Embryonic facial prominence (tissue), 1 donor: ENCODE data around the gene ARHGAP5.
A peak's percentile ranks its signal among the peaks of the same experiment; 100 is the strongest.

ENCODE experiments used
- DNase-seq: peaks from one replicate; pipeline ENCODE4 v3.0.0-alpha.2; 2016; ENCODE audit errors: extremely low spot score

The ARHGAP5 gene

GRCh38 chr14:32171469-32171868 lies 94.4 kb downstream of the ARHGAP5 start:
- no peak for DNase-seq

DNA sequence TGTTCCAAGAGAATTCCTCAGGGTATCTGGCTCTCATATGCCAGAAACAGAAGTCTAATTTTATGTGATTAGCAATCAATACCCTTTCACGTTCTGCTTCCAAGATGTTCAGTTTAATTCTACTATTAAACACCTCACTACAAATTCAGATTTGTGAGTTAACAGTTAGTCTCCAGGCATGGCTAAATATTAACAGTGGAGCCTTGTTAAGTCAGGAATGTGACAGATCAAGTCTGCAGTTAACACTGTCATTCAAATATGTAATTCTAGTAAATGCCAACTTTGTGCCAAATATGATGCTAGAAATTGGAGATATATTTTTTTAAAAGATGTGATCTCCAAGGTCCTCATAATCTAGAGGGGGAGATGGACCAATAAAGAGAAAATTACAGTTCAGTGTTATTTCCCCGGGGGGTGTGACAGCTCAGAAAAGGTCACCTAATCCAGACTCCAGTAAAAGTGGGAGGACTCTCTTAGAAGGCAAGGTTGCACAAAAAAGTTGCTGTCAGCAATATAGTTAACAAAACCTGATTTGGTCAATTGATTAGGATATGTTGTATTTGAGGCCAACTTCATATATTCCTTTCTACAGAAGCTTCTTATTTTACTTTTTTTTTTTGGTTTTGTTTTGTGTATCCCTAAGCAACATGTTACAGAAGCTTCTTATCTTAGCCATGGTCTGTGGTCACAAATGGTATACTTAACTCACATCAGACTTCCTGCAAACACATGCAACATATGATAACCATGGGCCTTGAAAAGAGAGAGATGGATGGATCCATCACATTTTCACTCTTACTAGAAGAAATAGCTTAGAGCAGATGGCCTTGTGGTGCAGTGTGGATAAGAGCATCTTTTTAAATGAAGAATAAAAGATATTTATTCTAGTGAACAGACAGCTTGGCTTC lies 106.3 kb downstream of the ARHGAP5 start:
- no peak for DNase-seq

DNA sequence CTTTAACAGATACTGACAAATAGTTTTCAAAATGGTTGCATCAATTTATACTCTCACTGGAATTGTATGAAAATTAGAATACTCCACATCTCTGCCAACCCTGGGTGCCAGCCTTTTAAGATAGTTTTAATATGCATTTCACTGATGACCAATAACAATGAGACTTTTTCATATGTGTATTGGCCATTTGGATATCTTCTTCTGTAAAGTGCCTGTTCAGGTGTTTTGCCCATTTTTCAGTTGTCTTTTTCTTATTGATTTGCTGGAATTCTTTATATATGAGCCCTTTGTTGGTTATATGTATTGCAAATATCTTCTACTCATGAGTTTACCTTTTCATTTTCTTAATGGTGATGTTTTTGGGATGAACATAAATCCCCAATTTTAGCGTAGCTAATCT lies 108.0 kb downstream of the ARHGAP5 start:
- no peak for DNase-seq

DNA sequence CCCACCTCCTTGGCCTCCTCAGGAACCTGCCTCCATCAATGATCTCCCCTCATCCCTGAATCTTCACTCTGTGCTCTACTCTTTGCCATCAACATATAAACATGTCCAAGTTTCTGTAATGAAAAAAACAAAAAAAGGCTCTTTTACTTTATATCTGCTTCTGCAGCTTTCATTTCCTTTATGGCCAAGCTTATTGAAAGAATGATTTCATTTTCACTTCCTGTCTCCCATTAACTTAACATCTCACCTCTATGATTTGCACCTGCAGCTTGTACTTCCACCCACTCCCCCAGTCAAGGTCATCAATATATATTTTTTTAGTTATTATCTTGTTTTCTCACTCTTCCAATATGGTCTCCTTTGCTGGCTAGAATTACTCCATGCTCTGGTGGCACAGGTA lies 109.1 kb downstream of the ARHGAP5 start:
- DNase-seq = no peak

- DNase-seq = no peak
These were observed 112.7 kb downstream of the ARHGAP5 start for GRCh38 chr14:32189811-32190210.

GRCh38 chr14:32190673-32191072 lies 113.6 kb downstream of the ARHGAP5 start:
- DNase-seq = no peak

- DNase-seq = no peak
These were observed 115.7 kb downstream of the ARHGAP5 start for GRCh38 chr14:32192712-32193373.

DNA sequence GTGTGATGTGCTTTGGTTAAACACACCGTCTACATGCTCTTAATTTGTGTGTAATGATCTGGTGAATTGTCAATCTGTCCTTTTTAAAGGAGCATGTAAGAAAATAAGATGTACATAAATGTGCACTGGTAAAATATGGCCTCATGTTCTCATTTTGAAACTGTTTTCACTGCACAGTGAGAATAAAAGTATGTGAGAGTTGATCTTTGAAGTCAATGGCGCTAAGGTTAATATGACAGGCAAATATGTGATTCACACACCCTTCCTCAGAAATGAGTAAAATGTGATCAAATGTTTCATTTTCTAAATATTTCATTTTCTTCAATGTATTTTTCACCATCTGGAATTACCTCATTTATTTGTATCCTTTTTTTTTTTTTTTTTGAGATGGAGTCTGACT lies 116.4 kb downstream of the ARHGAP5 start:
- DNase-seq = no peak

- no peak for DNase-seq
These were observed 118.5 kb downstream of the ARHGAP5 start for GRCh38 chr14:32195636-32196035.

GRCh38 chr14:32197919-32198318 lies 120.8 kb downstream of the ARHGAP5 start:
- no peak for DNase-seq

DNA sequence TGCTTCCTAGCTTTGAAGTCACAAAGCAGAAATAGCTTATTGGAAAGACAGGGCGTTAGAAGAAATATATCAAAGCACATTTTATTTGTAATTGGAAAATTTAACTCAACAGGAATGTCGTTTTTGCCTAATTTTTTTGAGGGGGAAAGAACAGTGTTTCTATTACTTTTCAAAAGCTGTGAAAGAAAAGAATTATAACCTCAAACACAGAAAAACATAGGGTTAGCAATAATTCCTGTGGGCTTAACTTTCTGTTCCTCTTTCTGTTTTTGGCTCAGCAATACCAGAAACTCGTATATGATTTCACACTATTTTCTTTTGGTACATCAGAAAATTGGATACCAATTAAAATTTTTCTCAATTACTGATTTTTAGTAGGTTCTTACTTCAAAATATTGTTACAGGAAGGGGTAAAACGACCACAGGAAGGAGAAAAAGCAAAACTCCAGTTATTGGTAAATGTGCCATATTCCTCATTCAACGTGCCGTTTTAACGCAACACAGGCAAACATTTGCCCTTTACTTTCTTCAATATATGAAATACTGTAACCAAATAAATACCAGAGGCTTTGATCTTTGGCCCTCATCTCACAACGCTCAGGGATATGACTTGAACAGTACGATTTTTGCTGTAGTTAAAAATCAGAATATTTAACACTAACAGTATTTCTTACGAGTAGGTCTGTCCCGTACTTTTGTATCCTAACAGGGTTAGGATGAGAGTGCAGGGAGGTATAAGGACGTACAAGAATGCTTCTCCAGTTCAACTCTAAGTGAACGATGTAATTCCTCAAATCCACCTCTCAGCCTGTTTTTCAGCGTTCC lies 123.5 kb downstream of the ARHGAP5 start:
- DNase-seq = no peak

- DNase-seq = peak; percentile 64
These were observed 124.2 kb downstream of the ARHGAP5 start for GRCh38 chr14:32201193-32201815.

- DNase-seq = peak; percentile 49
These were observed 124.8 kb downstream of the ARHGAP5 start, which contains the start of gene RNU6-7 for GRCh38 chr14:32201816-32202490. Gene RNU6-7, plus strand, starts transcription at chr14:32202045.

DNA sequence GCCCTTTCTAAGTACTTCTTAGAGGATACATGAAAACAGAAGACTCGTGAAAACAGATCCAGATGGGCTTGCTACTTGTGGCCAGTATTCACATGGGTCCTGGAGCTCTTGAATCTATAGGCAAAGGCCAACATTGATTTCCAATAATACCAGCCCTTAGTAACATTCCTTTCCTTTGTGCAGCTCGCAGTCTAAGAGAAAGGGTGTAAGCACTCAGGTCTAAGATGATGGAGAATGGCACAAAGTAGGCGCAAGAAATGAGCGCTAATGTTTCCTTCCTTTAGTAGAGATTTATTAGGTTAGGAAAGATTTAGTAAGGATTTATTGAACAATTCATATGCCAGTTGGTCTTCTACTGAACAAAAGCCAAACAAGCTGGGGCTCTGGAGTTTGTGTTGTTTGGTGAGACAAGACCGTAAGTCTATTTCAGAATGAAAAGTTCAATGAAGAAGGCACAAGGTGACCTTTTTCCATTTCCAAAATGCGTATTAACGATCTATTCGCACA lies 125.4 kb downstream of the ARHGAP5 start:
- no peak for DNase-seq

DNA sequence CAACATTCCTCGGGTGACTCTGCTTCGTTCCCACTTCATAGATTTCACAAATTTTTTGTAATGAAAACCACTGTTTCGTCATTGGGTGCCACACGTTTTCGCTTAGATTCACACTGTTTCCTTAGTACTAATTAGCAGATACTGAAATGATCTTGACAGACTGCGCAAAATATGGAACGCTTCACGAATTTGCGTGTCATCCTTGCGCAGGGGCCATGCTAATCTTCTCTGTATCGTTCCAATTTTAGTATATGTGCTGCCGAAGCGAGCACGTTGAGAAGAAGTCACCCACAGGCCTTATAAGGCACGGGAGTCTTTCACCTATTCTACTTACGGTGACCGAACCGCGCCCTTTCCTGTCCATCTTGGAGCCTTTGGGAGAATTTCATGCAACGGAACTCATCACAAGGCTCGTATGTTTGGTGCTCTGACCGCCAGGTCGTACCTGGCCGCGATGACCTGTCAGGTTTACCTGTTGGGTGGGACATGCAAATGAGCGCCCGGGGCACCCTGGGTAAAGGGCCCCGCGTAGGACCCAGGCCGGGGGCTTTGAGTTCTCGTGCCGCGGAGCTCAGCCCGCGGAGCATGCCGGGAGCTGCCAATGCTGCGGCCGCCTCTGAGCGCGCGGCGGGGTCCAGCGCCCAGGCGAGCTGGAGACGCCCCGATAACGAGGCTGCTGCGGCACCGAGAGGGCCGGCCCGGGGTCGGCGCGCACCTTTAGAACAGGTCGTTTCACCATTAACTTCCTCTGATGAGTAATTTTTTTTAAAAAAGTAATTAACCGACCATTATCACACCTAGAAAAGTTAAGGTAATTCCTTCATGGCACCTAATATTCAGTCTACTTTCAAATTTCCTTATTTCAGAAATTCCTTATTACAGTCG lies 126.1 kb downstream of the ARHGAP5 start, which contains the start of gene RNU6-8:
Gene RNU6-8, minus strand, starts transcription at position 272 of the 885 bp plus-strand sequence.
- DNase-seq = peak; percentile 80

- DNase-seq = peak; percentile 60
These were observed 126.8 kb downstream of the ARHGAP5 start for GRCh38 chr14:32203928-32204357.

DNA sequence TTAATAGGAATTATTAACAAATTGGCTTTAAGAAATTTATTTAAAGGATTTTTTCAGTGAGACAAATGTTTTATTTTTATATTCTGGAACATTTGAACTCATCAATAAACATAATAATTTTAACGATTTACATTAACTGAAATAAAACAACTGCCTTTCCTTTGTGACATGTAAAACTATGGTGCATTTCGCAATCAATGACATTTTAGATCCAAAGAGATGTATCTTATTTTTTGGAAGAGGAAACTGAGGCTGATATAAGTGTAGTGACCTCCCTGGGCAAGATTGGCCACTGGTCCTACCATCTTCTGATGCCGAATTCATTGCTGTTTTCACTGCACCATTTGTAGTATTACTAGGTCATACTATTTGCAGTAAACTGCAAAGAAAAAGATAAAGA lies 128.4 kb downstream of the ARHGAP5 start:
- no peak for DNase-seq

- DNase-seq = no peak
These were observed 128.9 kb downstream of the ARHGAP5 start for GRCh38 chr14:32205984-32206383.

DNA sequence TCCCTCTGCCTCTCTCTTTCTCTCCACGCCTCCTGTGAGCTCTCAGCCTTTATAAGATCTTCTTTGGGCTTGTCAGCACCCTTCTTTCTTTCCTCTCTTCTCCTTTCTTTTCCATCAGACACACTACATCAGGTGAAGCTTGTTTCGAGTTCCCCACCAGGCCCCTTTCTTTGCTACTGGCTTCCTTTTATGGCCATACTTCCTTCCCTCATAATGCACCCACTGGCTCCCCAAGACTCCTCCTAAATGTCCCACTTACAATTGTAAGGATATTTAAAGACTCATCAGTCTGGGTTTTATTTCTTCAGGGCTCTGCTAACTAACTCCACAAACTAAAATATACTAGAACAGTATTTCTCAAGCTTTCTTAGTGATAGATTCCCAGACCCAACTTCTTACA lies 129.4 kb downstream of the ARHGAP5 start:
- DNase-seq = no peak

- no peak for DNase-seq
These were observed 131.4 kb downstream of the ARHGAP5 start for GRCh38 chr14:32208490-32208889.
